Effector CD8-positive, alpha-beta T cell (primary cell): ENCODE data around the gene GCH1.

Source experiments
- DNase-seq: peaks from one replicate; lab custom pipeline; 2025; lab: John Stamatoyannopoulos, UW

GCH1 gene

DNA sequence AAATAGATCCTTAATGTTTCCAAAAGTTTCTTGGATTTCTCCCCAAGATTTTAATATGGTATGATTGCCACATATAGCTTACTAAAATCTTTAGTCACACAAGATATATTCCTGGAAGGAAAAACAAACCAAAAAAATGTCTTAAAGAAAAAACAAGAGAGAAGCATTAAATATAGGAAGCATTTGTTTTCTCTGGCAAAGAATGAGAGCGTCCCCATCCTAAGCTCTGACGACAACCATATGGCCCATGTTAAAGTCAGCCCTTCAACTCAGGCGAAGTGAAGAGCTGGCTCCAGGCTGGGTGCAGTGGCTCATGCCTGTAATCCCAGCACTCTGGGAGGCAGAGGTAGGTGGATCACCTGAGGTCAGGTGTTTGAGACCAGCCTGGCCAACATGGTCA lies 35.6 kb downstream of the GCH1 start:
- DNase-seq = no peak

DNA sequence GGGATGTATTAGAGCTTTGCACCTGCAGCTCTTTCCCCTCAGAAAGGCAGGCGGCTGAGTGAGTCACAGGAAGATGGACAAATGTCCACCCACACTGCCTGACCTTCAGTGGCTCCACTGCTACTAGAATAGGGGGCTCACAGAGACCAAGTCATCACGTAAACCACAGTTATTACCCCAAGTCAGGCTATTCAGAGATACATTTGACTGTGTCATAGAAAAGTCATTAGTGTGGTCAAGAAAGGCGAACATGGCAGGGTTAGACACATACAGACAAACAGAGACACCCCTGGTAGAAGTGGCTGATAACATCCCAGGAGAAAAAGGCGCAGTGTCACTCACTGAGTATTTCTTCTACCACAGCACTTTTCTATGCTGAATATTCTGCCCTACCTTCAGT lies 36.0 kb downstream of the GCH1 start:
- no peak for DNase-seq

DNA sequence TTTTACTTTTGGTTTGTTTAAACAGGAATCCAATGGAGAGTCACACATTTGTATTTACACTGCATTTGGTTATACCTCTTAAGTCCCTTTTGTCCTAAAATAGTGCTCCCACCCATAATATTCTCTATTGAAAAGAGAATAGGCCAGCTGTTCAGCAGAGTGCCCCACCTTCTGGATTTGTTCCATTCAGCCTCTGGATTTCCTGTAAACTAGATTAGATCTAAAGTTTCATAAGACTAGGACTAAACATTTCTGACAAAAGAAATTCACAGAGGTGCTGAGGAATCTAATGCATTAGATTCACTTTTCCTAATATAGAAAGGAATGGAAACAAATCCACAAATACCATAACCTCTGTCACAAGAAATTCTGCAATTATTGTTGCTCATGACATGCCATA lies 38.1 kb downstream of the GCH1 start:
- DNase-seq = no peak

DNA sequence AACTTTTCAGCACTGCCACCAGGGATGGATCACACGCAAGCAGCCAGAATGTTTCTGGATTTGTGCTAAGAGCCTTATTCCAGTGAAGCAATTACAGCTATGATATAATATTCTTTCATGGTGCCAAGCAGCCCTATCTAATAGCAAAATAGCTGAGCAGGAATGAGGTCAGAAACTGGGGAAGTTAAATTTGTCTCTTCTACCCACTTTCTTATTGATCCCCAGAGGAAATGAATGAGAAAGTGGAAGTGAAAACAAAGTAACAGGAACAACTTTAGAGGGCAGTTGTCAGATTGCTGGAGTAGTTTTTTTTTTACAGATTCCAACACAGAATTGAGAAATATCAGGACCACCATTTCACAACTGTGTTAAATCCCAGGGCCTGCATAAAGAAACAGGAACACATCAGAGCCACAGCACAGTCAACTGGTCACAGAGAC lies 44.8 kb downstream of the GCH1 start:
- no peak for DNase-seq

DNA sequence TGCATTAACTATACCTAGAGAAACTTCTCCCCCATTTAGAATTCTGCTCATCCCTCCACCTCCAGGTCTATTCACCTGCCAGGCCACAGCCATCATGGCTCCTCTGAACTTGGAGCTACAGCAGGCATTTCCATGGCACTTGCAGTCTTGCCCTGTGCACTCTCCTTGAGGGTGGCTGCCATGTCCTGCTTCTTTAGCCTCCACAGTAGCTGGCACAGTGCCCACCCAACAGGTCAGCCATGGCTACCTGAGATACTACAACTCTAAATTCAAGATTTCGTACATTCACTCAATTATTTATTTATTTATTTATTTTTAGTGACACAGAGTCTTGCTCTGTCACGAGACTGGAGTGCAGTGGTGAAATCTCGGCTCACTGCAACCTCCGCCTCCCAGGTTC lies 46.5 kb downstream of the GCH1 start:
- DNase-seq = no peak

DNA sequence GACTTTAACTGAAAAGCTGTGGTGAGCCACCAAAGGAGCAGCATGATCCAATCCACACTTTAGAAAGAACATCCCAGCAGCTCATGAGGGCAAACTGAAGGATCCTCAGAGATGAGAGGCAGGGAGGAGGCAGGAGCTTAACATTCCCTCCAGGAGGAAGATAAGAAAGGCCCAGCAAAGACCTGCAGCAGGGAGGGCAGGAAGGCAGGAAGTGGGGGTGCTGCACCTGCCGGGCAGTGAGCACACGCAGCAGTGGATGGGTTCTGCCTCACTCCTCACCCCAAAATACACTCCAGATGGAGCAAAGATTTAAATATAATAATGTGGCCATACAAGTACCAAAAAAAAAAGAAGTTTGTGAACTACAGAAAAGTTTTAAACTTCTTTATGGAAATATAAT lies 48.4 kb downstream of the GCH1 start:
- no peak for DNase-seq

DNA sequence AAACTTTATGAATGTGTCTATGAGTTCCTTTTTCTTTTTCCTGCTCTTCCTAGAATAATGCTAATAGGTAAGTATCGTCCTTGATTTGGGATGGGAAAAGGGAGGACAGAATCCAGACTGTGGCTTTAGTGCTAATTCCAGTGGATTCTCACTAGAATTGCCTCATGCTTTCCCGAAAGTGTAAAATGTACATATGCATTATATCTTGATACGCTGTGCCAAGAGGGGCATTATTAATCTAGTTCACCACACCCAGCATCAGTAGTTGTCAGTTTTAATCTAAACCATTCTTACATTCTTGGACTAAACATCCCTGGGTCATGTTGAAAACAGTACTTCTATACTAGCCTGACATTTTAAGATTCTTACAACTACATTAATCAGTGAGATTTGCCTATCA lies 49.3 kb downstream of the GCH1 start:
- DNase-seq = no peak

DNA sequence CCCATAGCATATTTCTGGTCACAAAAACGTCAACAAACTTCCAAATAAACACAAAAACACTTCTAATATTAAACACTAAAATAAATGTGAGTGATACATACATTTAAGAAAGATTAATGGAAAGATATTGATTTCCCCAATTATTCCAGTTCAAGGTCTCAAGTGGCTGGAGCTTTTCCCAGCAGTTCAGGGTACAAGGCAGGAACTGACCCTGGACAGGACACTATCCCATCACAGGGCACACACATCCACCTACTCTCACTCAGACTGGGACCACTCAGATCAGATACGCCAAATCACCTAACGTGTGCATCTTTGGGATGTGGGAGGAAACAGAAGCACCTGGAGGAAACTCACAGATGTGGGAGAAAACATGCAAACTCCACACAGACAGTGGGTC lies 50.4 kb downstream of the GCH1 start:
- no peak for DNase-seq

DNA sequence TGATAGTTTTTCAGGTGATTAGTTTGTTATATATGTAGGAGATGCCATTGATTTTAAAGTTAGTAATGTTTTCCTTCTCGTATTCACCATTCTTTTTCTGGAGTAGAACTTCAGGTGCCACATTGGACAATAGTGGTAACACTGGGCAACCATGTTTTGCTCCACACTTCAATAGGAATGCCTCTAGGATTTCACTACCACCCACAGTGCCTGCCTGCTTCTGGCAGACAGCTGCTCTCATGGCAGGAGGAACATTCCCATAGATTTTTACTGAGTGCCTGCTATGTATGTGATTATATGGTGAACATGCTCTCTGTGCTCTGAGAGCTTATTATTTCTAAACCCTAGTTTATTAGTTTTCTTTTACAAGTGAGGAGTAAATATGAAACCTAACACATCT lies 53.7 kb downstream of the GCH1 start:
- DNase-seq = no peak

DNA sequence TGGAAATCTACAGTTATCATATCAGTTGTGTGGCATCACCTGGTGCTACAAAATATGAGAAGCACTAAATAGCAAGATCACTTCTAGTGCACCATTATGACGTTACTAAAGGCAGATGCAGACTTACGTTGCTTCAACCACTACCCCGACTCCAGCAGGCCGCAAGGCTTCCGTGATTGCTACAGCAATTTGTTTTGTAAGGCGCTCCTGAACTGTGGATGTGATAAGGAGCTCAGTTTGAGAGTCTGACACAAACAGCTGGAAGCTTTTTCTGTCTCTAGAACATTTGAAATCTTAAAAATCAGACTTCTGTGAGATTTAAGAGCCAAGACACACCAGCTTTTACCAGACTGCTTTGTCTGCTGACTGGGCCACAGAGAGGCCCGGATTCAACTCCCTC lies 57.0 kb downstream of the GCH1 start:
- DNase-seq = no peak

DNA sequence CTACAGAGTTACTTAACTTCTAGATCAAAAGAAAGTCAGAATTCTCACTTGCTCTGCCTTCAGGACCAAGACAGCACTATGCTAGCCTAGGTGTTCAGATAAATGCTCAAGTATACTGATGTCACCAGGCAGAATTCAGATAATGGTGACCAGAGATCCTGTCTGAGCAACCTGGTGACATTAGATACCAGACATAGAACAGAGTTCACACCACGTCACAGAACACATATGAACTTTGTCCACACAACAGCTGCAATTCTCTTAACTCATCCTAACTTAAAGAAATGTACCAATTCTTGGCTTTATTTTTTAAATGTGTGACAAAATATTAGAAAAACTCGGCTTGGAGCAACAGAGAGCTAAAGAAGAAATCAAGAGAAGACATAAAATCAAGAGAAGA lies 58.1 kb downstream of the GCH1 start:
- no peak for DNase-seq

DNA sequence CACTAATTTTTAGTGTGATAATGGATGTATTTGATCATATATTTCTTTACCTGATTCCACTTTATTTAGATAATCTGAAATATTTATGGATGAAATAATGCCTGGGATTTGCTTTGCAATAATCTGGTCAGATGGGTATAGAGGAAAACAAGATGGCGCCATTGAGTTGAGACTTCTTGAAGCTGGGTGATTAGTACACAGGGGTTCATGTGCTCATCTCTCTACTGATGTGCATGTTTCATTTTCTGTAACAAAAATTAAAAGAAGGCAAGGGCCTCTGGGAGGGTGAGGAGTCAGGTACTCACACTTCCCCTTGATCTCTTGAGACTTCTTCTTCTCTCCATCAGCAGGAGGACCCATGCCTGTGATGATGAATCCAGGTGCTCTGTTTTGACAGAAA lies 61.8 kb downstream of the GCH1 start:
- DNase-seq = no peak

DNA sequence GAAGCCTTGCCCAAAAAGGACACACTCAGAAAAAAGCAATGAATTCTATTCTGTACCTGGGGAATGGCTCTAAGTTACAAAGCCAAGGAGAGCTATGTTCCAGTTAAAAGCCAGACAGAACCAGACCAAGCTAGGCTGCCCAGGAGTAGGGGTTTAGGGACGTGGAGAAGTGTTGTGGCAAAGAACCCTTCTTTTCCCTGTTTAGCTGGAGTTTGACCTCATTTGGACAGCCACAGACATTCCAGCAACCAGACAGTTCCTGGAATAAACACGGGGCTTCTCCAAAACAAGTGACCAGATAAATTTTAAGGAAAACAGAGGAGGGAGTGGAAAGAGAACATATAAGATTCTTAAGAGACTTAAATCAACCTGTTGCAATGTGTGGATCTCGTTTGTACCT lies 62.3 kb downstream of the GCH1 start:
- no peak for DNase-seq

DNA sequence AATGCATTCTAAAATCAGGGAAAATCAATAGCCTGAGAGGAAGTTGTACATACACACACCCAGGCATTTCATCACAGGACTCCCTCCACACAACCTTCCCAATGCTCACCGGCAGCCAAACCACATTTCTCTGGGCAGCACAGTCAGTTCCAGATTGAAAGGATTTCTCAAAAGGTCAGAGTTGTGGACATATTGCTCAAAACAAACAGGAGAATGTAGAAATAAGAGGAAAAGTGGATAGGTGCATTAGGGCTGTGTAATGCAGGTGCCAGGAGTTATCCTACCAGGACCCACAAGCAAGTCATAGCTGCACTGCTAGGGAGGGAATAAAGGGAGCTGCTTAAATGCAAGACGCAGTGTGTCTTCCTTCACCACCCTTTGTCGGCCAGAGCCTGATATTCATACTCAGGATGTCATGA lies 62.9 kb downstream of the GCH1 start:
- DNase-seq = no peak

DNA sequence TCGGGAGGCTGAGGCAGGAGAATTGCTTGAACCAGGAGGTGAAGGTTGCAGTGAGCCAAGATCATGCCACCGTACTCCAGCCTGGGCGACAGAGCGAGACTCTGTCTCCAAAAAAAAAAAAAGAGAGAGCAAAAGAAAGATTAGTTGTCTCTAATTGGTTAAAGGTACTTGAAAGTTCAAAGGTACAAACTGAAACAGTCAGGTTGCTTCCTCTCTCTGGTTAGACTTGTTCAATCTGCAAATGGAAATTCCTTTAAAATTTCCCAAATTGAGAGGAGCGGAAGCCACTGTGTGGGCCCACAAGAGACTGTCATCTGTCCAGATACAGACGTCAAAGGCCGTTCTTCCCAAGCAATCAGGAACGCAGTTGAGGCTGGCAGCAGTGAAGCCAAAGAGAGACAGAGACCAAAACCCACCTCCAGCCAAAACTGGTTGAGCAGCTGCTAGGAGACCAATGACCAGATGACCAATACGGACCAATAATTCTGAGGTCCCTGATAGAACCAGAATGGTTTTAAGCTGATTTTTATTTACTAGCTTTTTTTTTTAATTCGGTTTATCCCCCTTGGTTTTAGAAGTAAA lies 63.6 kb downstream of the GCH1 start:
- no peak for DNase-seq

DNA sequence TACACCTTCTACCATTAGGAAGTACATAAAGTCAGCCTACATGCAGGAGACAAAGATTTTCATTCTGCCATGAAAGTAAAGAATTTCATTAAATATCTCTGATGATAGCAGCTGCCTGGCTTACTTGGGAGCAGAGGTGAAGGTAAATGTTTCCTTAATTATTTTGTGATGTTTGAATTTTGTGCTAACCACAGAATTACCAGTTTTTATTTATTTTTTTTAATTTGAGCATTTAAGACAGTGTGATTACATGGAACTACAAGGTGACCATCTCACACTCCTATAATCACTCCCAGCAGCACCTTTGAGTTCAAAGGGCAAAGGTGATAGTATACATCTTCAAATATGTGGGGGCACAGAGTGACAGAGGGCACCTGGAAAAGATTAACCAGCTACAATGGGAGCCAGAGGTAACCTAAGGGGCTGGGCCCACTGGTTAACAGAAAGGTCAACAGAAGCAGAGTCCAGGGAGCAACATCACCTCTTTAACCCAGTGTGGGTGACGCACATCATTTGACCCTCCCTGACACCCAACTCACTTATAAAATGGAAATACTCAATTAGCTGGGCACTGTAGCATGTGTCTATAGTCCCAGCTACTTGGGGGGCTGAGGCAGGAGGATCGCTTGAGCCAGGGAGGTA lies 65.0 kb downstream of the GCH1 start:
- DNase-seq = no peak

DNA sequence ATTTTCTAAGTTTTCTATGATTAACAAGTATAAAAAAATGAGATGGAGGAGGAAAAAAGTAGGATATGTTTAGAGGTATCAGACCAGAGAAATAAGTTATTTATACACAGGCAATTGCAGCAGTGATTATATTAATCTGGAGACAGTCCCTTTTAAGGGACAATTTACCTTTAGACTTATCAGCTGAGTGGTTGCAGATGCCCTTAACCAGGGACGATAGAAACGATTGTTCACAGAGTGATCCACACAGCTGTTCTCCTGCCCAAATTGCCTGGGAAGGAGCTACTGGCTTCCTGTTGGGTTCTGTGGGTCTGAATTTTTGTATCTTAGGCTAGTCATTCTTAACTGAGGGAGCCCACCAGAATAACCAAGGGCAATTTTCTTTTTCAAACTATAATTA lies 66.4 kb downstream of the GCH1 start:
- DNase-seq = no peak

DNA sequence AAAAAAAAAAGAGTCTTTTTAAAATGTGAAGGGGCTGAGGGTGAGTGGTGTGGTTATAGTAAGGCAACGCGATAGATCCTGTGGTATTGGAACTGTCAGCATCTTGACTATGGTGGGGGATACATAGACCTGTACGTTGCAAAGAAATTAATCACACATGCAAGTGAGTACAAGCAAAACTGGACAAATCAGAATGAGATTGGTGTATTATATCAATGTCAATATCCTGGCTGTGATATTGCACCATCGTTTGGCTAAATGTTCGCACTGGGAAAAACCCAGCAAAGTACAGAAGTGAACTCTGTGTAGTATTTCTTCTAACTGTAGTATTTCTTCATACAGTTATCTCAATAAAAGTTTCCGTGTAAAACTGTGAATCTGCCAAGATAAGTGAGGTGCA lies 67.9 kb downstream of the GCH1 start:
- DNase-seq = no peak

DNA sequence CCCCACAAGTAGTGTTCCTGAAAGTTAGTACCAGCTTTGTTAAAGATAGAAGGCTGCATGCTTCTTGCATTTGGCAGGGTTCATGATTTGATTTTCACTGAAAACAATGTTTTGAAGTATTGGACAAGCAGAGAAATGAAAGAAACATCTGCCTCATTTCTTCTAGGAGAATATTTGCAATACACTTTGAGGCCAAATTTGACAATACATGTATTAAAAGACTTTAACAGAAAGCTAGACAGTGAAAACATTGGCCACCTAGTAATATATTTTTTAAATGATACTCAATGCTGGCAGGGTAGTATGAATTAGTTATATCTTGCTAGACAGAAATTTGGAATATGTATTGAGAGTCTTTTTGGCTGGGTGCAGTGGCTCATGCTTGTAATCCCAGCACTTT lies 68.5 kb downstream of the GCH1 start:
- DNase-seq = no peak

DNA sequence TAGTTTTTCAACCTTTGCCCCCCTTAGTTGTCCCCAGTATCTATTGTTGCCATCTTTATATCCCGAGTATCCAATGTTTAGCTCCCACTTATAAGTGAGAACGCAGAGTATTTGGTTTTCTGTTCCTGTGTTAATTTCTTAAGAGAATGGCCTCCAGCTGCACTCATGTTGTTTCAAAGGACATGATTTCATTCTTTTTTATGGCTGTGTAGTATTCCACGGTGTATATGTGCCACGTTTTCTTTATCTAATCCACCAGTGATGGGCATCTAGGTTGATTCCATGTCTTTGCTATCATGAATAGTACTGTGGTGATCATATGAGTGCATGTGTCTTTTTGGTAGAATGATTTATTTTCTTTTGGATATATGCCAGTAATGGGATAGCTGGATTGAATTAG lies 72.0 kb downstream of the GCH1 start:
- DNase-seq = no peak

DNA sequence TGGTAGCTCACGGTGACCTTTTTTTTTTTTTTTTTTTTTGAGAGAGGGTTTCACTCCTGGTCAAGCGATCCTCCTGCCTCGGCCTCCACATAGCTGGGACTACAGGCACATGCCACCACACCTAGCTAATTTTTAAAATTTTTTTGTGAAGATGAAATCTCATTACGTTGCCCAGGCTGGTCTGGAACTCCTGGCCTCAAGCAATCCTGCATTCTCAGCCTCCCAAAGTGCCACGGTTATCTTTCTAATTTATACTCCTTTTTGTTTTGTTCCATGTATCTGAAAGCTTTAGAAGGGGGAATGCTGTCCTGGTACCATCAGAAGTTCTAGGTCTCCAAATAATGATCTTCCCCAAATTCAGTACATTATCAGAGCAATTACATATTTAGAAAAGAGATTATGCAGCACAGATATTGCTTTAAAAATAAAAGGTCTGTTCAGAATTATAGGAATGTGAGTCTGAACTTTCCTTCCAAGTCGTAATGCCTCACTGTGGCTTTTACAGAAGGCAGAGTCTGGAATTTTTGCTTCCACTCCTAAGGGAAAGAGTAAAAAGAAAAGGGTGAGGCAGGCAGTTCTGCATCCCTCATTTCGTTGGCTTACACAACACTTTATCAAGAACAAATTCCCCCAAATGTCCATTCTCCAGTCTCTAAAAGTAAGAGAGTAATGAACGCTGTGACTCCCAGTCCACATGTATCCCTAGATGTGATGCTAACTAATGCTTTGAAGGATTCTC lies 73.0 kb downstream of the GCH1 start:
- DNase-seq = no peak

DNA sequence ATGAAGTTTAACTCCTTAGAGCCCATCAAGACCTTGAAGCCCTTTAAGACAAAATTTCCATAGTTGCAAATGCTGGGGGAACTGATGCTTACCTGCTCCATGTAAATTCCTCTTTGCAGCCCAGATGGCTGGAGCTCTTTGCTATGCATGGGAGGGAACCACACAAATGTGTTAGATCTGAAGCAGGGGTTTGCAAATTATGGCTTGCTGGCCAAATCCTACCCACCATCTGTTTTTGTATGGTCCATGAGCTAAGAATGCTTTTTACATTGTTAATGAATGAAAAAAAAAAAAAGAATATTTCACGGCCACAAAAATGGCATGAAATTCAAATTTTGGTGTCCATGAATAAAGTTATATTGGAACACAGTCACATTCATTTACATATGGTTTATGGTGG lies 74.6 kb downstream of the GCH1 start:
- no peak for DNase-seq

DNA sequence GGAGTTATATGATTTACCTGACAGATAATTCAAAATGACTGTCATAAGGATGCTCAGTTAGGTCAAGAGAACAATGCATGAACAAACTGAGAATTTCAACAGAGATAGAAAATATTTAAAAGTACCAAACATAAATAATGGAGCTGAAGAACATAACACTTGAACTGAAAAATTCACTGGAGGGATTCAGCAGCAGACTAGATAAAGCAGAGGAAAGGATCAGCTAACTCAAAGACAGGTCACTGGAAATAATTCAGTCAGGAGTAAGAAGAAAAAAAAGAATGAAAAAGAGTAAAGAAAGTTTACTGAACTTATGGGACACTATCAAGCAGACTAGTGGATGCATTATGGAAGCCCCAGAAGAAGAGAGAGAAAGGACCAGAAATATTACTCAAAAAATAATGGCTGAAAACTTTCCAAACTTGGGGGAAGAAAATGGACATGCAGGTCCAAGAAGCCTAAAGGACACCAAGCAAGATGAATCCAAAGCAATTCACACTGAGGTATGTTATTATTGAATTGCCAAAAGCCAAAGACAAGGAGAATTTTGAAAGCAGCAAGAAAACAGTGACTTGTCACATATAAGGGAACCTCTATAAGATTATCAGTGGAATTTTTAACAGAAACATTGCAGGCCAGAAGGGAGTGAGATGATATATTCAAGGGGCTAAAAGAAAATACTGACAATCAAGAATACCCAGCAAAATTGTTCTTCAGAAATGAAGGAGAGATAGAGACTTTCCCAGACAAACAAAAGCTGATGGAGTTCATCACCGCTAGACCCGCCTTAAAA lies 78.7 kb downstream of the GCH1 start:
- no peak for DNase-seq
